Measurements from ENCODE around the gene NTM. TPM values are rescaled to one million over a fixed set of nuclear protein-coding genes. Genes with fewer than 3 reads are reported as not detected.

Gene NTM
- total RNA-seq, 1 donor from 2014 or later: not detected

GRCh38 chr11:131894615-131895544, 524.5 kb downstream of the NTM start:
- intact Hi-C loops (cut with micrococcal nuclease): no loop called here
- no peak overlapping the region for H3K27ac Mint-ChIP-seq
- CTCF ChIA-PET: no interaction called here

GRCh38 chr11:131895865-131896264, 525.5 kb downstream of the NTM start:
- ChIA-PET CTCF (no interaction called here), POLR2A (no interaction called here)
- Mint-ChIP-seq H3K4me1 (no peaks in the 10 kb centered on the region), H3K27me3 (no peaks in the 10 kb centered on the region), H3K4me3 (no peak overlapping the region), H3K27ac (no peak overlapping the region), H3K36me3 (ENCODE audit: low read depth) (no peaks in the 10 kb centered on the region), H3K9me3 (no peaks in the 10 kb centered on the region)
- DNase-seq: no peak
- TF ChIP-seq CTCF (IDR thresholded peaks at IDR 0.05): no peak
- ATAC-seq (ENCODE audit: low read depth): no peak
- intact Hi-C loops (cut with micrococcal nuclease): no loop called here

More at GRCh38 chr11:131894615-131895544, 524.5 kb downstream of the NTM start:
- Mint-ChIP-seq H3K36me3 (ENCODE audit: low read depth) (no peaks in the 10 kb centered on the region), H3K27me3 (no peaks in the 10 kb centered on the region), H3K4me1 (no peaks in the 10 kb centered on the region), H3K4me3 (no peak overlapping the region), H3K9me3 (no peaks in the 10 kb centered on the region)
- no peak for TF ChIP-seq CTCF (IDR thresholded peaks at IDR 0.05)
- DNase-seq: no peak
- no peak for ATAC-seq (ENCODE audit: low read depth)
- POLR2A ChIA-PET: no interaction called here

GRCh38 chr11:131896978-131897615, 526.7 kb downstream of the NTM start:
- no peak for ATAC-seq (ENCODE audit: low read depth)
- Mint-ChIP-seq H3K36me3 (ENCODE audit: low read depth) (no peaks in the 10 kb centered on the region), H3K4me1 (no peaks in the 10 kb centered on the region), H3K27me3 (no peaks in the 10 kb centered on the region), H3K9me3 (no peaks in the 10 kb centered on the region), H3K27ac (no peak overlapping the region), H3K4me3 (no peak overlapping the region)
- POLR2A ChIA-PET: no interaction called here
- intact Hi-C loops (cut with micrococcal nuclease): no loop called here
- CTCF ChIA-PET: no interaction called here
- TF ChIP-seq CTCF (IDR thresholded peaks at IDR 0.05): no peak
- no peak for DNase-seq

- Mint-ChIP-seq H3K36me3 (ENCODE audit: low read depth) (no peaks in the 10 kb centered on the region), H3K27me3 (no peaks in the 10 kb centered on the region), H3K4me3 (no peak overlapping the region), H3K4me1 (no peaks in the 10 kb centered on the region), H3K27ac (no peak overlapping the region), H3K9me3 (no peaks in the 10 kb centered on the region)
- POLR2A ChIA-PET: no interaction called here
- TF ChIP-seq CTCF (IDR thresholded peaks at IDR 0.05): no peak
- CTCF ChIA-PET: no interaction called here
- intact Hi-C loops (cut with micrococcal nuclease): no loop called here
- no peak for ATAC-seq (ENCODE audit: low read depth)
- DNase-seq: no peak
Measured at GRCh38 chr11:131897956-131898355, 527.5 kb downstream of the NTM start.

- H3K9me3 Mint-ChIP-seq: no peaks in the 10 kb centered on the region
- intact Hi-C loops (cut with micrococcal nuclease): no loop called here
- no peak overlapping the region for H3K27ac Mint-ChIP-seq
- ChIA-PET CTCF (no interaction called here), POLR2A (no interaction called here)
- no peak for DNase-seq
- no peaks in the 10 kb centered on the region for H3K36me3 Mint-ChIP-seq (ENCODE audit: low read depth)
- no peaks in the 10 kb centered on the region for H3K4me1 Mint-ChIP-seq
- no peaks in the 10 kb centered on the region for H3K27me3 Mint-ChIP-seq
- ATAC-seq (ENCODE audit: low read depth): no peak
- no peak overlapping the region for H3K4me3 Mint-ChIP-seq
- TF ChIP-seq CTCF (IDR thresholded peaks at IDR 0.05): no peak
Measured at GRCh38 chr11:131898949-131899348, 528.5 kb downstream of the NTM start.
